HepG2 (cell line): ENCODE measurements around the gene AARS2.

Source experiments
- CHCHD3 ChIP-seq: sonication (generic); formaldehyde crosslinking; IDR thresholded peaks from 2 replicates; pipeline ENCODE4 v1.8.0; 2022; ENCODE audit warnings: mild to moderate bottlenecking, missing genetic modification reagents, moderate library complexity
- EZH2 ChIP-seq: conservative IDR thresholded peaks from 2 replicates; pipeline ENCODE4 v1.6.1; 2012; ENCODE audit warnings: mild to moderate bottlenecking, low read depth, low read length, moderate library complexity
- HDAC6 ChIP-seq: fragments of 200-600 bp; sonication (generic); IDR thresholded peaks from 2 replicates; pipeline ENCODE4 v1.7.0; 2017; ENCODE audit warnings: mild to moderate bottlenecking, antibody characterized with exemption, low read length, low read depth
- RFX5 ChIP-seq: IDR thresholded peaks from 2 replicates; pipeline ENCODE4 v1.6.1; 2011; ENCODE audit warnings: low read depth, low read length, improper control_type of control experiment
- RXRA ChIP-seq: sonication (generic); formaldehyde crosslinking; IDR thresholded peaks from 2 replicates; pipeline ENCODE4 v1.5.1; 2020; ENCODE audit warnings: missing genetic modification reagents
- TF ChIP-seq, protein P1 (sequence below): IDR thresholded peaks from 2 replicates; pipeline ENCODE4 v1.6.1; 2012; ENCODE audit warnings: inconsistent platforms
- TF ChIP-seq, protein P2 (sequence below): sonication (generic); formaldehyde crosslinking; IDR thresholded peaks from 2 replicates; pipeline ENCODE4 v1.5.1; 2020; ENCODE audit warnings: mild to moderate bottlenecking, moderate library complexity, missing genetic modification reagents
- TF ChIP-seq, protein P3 (sequence below): sonication (generic); formaldehyde crosslinking; IDR thresholded peaks from 2 replicates; pipeline ENCODE4 v1.5.0; 2020; ENCODE audit warnings: mild to moderate bottlenecking, missing genetic modification reagents, moderate library complexity
- TF ChIP-seq, protein P4 (sequence below), 2 experiments: sonication (generic) in 1 of 2; formaldehyde crosslinking in 1 of 2; IDR thresholded peaks; 2 replicates each; pipeline versions ENCODE4 v1.5.1 to v1.6.1; 2011 to 2020; ENCODE audit warnings: borderline replicate concordance in 1 of 2, low read depth in 1 of 2, low read length in 1 of 2, mild to moderate bottlenecking in 1 of 2, missing genetic modification reagents in 1 of 2, moderate library complexity in 1 of 2

DNA sequence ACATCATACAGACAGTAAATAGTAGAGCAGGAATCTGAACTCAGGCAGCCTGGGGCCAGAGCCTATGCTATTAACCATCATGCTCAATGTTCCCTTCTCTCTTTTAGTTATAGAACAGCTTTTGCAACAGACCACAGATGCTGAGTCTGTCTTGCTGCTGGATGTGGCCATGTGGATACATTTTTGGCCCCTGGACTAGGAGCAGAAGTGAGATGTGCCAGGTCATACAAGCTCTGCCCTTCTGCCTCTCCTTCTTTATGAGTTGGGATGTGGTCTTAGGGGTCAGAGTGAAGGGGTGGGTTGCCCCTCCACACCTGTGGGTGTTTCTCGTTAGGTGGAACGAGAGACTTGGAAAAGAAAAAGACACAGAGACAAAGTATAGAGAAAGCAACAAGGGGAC is 14.6 kb upstream of the AARS2 start:
- TF ChIP-seq, protein P1, sequence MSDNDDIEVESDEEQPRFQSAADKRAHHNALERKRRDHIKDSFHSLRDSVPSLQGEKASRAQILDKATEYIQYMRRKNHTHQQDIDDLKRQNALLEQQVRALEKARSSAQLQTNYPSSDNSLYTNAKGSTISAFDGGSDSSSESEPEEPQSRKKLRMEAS: no peak
- no peak for TF ChIP-seq RXRA (CRISPR knock-in tag)
- TF ChIP-seq, protein P2, sequence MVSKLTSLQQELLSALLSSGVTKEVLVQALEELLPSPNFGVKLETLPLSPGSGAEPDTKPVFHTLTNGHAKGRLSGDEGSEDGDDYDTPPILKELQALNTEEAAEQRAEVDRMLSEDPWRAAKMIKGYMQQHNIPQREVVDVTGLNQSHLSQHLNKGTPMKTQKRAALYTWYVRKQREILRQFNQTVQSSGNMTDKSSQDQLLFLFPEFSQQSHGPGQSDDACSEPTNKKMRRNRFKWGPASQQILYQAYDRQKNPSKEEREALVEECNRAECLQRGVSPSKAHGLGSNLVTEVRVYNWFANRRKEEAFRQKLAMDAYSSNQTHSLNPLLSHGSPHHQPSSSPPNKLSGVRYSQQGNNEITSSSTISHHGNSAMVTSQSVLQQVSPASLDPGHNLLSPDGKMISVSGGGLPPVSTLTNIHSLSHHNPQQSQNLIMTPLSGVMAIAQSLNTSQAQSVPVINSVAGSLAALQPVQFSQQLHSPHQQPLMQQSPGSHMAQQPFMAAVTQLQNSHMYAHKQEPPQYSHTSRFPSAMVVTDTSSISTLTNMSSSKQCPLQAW: no peak
- TF ChIP-seq, protein P3, sequence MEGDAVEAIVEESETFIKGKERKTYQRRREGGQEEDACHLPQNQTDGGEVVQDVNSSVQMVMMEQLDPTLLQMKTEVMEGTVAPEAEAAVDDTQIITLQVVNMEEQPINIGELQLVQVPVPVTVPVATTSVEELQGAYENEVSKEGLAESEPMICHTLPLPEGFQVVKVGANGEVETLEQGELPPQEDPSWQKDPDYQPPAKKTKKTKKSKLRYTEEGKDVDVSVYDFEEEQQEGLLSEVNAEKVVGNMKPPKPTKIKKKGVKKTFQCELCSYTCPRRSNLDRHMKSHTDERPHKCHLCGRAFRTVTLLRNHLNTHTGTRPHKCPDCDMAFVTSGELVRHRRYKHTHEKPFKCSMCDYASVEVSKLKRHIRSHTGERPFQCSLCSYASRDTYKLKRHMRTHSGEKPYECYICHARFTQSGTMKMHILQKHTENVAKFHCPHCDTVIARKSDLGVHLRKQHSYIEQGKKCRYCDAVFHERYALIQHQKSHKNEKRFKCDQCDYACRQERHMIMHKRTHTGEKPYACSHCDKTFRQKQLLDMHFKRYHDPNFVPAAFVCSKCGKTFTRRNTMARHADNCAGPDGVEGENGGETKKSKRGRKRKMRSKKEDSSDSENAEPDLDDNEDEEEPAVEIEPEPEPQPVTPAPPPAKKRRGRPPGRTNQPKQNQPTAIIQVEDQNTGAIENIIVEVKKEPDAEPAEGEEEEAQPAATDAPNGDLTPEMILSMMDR (CRISPR knock-in tag): no peak
- TF ChIP-seq RFX5: no peak
- TF ChIP-seq CHCHD3 (CRISPR knock-in tag): no peak
- TF ChIP-seq HDAC6: no peak
- TF ChIP-seq EZH2: no peak
- TF ChIP-seq, protein P4, sequence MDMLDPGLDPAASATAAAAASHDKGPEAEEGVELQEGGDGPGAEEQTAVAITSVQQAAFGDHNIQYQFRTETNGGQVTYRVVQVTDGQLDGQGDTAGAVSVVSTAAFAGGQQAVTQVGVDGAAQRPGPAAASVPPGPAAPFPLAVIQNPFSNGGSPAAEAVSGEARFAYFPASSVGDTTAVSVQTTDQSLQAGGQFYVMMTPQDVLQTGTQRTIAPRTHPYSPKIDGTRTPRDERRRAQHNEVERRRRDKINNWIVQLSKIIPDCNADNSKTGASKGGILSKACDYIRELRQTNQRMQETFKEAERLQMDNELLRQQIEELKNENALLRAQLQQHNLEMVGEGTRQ (IDR thresholded peaks at IDR 0.05; ENCODE audit: low read depth, low read length): no peak
- TF ChIP-seq, protein P4 (CRISPR knock-in tag; IDR thresholded peaks at IDR 0.05; ENCODE audit: borderline replicate concordance): no peak
